WI38 (cell line): ENCODE data around the gene DISC1.
"Not testable (repeated sequence)": the region's sequence is repeated elsewhere in the genome, so short reads cannot be mapped to it uniquely, and the experiment has no call there.

Experiments used
- H3K4me3 ChIP-seq: 2 replicates; pipeline ENCODE4 v1.5.1; 2011; ENCODE audit warnings: low read depth, mild to moderate bottlenecking, control low read depth, low read length
- TF ChIP-seq, protein P1 (sequence below): IDR thresholded peaks from 2 replicates; pipeline ENCODE4 v1.5.1; 2012; ENCODE audit warnings: low read depth, mild to moderate bottlenecking, control low read depth, low read length

The DISC1 gene

DNA sequence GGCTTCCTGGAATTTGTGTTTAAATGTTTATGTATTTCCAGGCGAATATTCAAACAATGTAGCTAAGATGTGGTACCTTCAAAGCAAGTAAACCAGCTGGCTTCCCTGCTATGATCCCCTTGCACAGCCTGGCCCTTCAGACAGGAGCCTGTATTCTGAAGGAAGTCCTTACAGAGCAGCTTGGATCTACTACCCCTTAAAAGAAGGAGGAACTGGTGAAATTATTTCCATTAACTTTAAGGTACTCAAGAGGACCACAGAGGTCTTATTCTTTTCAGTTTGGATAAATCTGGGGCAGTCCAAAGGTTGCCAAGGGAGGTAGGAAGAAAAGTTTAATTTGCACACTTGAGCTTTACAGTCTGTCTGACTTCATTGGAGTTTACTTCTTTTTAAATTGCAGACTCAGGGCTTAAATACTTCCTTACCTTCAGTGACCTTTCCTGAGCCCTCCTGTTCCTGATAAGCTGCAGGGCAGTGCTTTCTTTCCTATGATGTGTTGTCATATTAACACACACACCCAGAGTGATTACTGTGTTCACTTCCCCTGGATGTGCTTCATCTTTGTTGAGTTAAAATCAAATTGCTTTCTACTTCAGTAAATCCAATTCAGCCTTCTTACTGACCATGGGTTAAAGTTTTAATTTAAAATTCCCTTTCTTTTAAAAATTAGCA lies 40.5 kb downstream of the DISC1 start:
- TF ChIP-seq, protein P1, sequence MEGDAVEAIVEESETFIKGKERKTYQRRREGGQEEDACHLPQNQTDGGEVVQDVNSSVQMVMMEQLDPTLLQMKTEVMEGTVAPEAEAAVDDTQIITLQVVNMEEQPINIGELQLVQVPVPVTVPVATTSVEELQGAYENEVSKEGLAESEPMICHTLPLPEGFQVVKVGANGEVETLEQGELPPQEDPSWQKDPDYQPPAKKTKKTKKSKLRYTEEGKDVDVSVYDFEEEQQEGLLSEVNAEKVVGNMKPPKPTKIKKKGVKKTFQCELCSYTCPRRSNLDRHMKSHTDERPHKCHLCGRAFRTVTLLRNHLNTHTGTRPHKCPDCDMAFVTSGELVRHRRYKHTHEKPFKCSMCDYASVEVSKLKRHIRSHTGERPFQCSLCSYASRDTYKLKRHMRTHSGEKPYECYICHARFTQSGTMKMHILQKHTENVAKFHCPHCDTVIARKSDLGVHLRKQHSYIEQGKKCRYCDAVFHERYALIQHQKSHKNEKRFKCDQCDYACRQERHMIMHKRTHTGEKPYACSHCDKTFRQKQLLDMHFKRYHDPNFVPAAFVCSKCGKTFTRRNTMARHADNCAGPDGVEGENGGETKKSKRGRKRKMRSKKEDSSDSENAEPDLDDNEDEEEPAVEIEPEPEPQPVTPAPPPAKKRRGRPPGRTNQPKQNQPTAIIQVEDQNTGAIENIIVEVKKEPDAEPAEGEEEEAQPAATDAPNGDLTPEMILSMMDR, result no peak
- H3K4me3 ChIP-seq, result no peak overlapping the region

DNA sequence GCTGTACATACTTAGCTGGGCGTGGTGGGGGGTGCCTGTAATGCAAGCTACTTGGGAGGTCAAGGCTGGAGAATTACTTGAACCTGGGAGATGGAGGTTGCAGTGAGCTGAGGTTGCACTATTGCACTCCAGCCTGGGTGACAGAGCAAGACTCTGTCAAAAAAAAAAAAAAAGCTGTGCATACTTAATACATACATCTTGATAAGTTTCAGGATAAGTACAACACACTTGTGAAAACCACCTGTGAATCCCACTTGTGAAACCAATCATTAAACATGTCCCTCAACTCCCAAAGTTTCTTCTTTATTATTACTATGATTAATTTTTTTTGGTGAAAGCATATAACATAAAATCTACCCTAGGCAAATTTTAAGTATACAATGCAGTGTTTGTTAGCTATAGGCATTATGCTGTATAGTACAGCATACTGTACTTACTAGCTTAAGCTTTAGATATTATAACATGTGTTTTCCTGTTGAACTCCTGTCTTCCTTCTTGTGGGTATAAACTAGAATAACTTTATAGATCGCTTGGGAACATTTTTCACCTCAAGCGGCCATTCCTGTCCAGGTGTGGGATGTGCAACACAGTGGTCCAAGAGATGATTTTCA lies 41.4 kb downstream of the DISC1 start:
- no peak overlapping the region for H3K4me3 ChIP-seq
- TF ChIP-seq, protein P1, result no peak

DNA sequence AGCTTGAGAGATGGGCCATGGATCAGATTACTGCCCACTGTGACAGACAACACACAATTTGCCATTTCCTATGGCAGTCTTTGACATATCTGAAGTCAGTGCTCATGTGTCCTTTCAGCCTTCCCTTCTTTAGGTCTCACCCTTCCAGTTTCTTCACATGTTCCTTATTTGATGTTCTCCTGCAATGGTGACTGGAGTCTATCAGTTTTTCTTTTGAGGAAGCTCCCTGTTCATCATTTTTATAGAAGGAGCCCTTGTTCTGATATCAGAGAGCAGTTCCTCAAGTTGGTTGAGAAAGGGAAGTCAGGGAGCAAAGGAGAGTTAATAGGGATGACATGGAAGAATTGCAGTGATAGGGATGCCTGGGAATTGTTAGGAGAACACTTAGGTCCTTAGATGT lies 42.2 kb downstream of the DISC1 start:
- no peak overlapping the region for H3K4me3 ChIP-seq
- TF ChIP-seq, protein P1, result no peak

DNA sequence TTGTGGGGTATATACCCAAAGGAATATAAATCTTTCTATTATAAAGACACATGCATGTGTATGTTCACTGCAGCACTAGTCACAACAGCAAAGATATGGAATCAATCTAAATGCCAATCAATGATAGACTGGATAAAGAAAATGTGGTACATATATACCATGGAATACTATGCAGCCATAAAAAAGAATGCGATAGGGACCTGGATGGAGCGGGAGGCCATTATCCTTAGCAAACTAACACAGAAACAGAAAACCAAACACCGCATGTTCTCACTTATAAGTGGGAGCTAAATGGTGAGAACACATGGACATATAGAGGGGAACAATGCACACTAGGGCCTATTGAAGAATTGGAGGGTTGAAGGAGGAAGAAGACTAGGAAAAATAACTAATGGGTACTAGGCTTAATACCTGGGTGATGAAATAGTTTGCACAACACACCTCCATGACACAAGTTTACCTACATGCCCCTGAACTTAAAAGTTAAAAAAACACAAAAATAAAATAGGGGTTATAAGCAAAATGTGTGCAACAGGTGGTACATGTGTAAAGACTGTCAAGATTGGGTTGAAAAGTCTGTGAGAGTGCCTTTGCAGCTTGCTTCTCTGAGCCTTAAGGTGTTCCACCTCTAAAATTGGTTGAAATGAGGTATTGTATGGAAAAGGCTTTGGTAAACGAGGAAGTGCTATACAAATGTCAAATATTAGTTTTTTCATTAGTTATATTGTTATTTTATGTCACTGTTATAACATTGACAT lies 43.5 kb downstream of the DISC1 start:
- H3K4me3 ChIP-seq, result not testable (repeated sequence)

DNA sequence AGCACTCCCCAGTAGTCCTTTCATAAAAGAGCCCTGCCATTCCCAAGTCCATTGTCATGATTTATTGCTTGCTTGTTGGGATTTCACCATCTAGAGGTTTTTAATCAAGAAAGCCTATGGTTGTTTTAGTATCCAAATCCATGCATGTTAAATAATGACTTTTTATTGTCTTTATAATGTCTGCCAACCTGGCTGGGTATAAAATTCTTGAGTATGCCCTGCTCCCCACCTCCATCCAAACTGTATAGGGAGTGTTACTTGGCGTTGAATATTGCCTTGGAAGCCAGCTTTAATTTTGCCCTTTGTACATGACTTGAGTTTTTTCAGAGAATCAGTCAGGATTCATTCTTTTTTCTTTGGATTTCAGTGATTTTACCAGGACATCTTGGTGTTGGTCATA lies 44.2 kb downstream of the DISC1 start:
- TF ChIP-seq, protein P1, result no peak
- no peak overlapping the region for H3K4me3 ChIP-seq

DNA sequence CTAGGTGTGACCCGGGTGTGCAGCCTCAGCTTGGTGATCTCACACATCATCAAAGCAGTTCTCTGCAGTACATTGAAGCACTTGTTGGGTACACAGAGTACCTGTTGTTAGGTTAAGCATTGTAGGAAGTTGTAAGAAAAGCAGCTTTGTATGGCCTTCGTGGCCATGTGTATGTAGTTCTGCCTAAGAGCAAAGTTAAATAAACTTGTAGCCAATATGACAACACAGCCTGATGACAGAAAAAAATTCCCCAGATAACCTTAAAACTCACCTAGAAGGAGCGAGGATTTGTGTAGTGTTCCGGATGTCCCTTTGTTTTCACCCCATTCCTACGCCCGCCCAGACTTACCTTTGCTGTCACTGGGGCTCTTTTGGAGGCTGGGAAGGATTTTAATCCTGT lies 48.0 kb downstream of the DISC1 start:
- no peak overlapping the region for H3K4me3 ChIP-seq
- TF ChIP-seq, protein P1, result no peak

DNA sequence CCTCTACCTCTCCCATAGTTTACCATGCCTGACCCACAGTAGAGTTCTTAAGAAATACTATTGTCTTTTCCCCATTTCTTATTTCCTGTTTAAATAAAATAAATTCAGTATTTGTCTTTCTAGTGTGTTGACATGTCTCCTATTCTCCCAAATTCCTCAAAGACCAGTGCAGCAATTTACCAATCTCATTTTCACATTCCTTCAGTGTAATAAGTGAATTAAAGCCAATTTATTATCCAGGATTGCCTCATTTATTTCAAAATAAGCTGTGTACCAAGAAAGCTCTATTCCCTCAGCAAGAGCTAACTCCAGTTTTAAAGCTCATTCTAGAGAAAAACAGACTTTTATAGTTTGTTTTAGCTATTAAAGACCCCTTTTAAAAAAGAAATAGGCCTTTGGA lies 49.9 kb downstream of the DISC1 start:
- H3K4me3 ChIP-seq, result no peak overlapping the region
- TF ChIP-seq, protein P1, result no peak
